HEK293T (cell line): Measurements from ENCODE around the gene HS3ST3B1.

Experiments used
- BHLHE40 ChIP-seq: fragments of 450-650 bp; IDR thresholded peaks from 2 replicates; pipeline ENCODE4 v1.6.1; 2016; ENCODE audit warnings: mild to moderate bottlenecking, moderate library complexity, borderline replicate concordance
- ELF4 ChIP-seq: fragments of 450-650 bp; IDR thresholded peaks from 2 replicates; pipeline ENCODE4 v1.6.1; 2017; ENCODE audit warnings: antibody characterized with exemption
- FOXA1 ChIP-seq: fragments of 450-650 bp; IDR thresholded peaks from 2 replicates; pipeline ENCODE4 v1.6.1; 2016; ENCODE audit warnings: mild to moderate bottlenecking
- NFRKB ChIP-seq: fragments of 450-650 bp; IDR thresholded peaks from 2 replicates; pipeline ENCODE4 v1.6.1; 2016; ENCODE audit warnings: mild to moderate bottlenecking, moderate library complexity
- SUZ12 ChIP-seq: fragments of 450-650 bp; IDR thresholded peaks from 2 replicates; pipeline ENCODE4 v1.6.1; 2016; ENCODE audit warnings: mild to moderate bottlenecking

GRCh38 chr17:14308636-14308964, 7.7 kb downstream of the HS3ST3B1 start:
- TF ChIP-seq ELF4 (no peak), BHLHE40 (no peak), FOXA1 (no peak), NFRKB (no peak), SUZ12 (no peak)
